GM06990 (cell line): ENCODE results near the gene GALNT14.

Experiments
- DNase-seq: peaks from one replicate; pipeline ENCODE4 v3.0.0-alpha.2; 2011; ENCODE audit not compliant: insufficient read length; ENCODE audit errors: extremely low read depth
- H3K27me3 ChIP-seq: replicated peaks from 2 replicates; pipeline ENCODE4 v1.6.0; 2011; ENCODE audit warnings: low read length; ENCODE audit not compliant: control insufficient read depth, insufficient read depth
- H3K36me3 ChIP-seq: 2 replicates; pipeline ENCODE4 v1.5.1; 2011; ENCODE audit warnings: low read length; ENCODE audit not compliant: control insufficient read depth, insufficient read depth
- H3K4me3 ChIP-seq: replicated peaks from 2 replicates; pipeline ENCODE4 v1.5.1; 2011; ENCODE audit warnings: low read depth, mild to moderate bottlenecking, control low read depth, low read length
- CTCF ChIP-seq: IDR thresholded peaks from 2 replicates; pipeline ENCODE4 v1.5.1; 2011; ENCODE audit warnings: low read length, control low read depth, mild to moderate bottlenecking, inconsistent platforms; ENCODE audit not compliant: insufficient read depth, poor library complexity, severe bottlenecking

The GALNT14 gene

DNA sequence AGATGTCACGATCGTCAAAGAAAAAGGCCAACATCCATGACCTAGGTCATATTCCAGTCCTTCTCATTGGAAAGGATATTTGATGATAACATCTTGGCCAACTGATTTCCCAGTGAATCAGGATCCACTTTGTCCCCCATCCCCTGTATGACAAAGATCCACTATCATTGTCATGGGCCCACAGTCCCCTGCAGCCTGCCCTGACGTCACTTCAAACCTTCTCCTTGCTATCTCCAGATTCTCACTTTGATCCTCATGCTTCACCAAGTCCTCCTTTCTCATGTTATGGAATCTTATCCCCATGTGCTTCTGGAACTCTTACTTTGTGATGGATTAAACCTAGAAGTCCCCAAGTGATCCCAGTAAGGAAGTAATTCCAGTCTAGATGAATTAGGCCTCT is 25.7 kb downstream of the GALNT14 start:
- H3K27me3 ChIP-seq: peaks cover 1% of the 10 kb centered on the region; the same call in 1 of the 2 replicates
- DNase-seq: no peak
- TF ChIP-seq CTCF: no peak
- no peak overlapping the region for H3K4me3 ChIP-seq
- no peaks in the 10 kb centered on the region for H3K36me3 ChIP-seq

DNA sequence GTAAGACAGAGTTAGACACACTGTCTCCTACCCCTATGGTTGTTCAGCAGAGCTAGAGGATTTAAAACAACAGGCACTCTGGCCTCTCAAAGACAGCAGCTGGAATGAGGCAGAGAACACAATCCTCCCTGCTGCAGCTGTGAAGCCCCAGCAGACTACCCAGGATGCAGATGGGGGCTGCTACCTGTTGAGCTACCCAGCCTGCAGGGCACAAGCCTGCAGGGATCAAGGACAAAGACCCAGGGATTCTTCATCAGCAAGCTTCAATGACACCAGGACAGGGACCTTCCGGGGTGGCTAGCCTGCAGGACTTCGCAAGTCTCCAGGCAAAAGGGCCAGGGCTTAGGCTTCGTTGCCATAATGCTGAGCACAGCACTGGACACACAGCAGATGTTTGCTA is 27.2 kb downstream of the GALNT14 start:
- Histone ChIP-seq H3K27me3 (peaks cover 1% of the 10 kb centered on the region; the same call in 1 of the 2 replicates), H3K36me3 (no peaks in the 10 kb centered on the region), H3K4me3 (no peak overlapping the region)
- no peak for DNase-seq
- no peak for TF ChIP-seq CTCF

DNA sequence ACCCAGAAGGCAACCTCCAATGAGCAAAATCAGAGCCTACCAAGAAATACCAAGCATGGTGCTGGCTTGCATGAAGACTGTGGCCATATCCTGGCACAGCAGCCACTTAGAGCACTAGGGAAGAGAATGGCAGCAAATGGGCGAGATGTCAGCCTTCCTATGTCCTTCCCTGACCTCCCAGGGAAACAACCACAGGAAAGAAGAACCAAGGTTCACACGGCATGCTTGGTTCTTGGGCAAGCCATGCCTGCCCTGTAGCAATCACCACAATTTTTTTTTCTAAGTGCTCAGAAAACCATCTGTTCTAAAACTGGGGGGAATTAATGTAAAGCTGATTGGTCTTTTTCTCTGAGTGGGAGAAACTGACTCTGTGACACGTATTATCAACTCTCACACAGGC is 27.8 kb downstream of the GALNT14 start:
- no peak for TF ChIP-seq CTCF
- DNase-seq: no peak
- H3K36me3 ChIP-seq: no peaks in the 10 kb centered on the region
- peaks cover 1% of the 10 kb centered on the region; the same call in 1 of the 2 replicates for H3K27me3 ChIP-seq
- no peak overlapping the region for H3K4me3 ChIP-seq

- no peak for TF ChIP-seq CTCF
- Histone ChIP-seq H3K36me3 (no peaks in the 10 kb centered on the region), H3K27me3 (peaks cover 1% of the 10 kb centered on the region; the same call in 1 of the 2 replicates), H3K4me3 (no peak overlapping the region)
- no peak for DNase-seq
Observed at GRCh38 chr2:31109633-31110192, 28.5 kb downstream of the GALNT14 start.

GRCh38 chr2:31108561-31109286 is 29.5 kb downstream of the GALNT14 start:
- TF ChIP-seq CTCF: no peak
- no peak for DNase-seq
- no peaks in the 10 kb centered on the region for H3K36me3 ChIP-seq
- H3K27me3 ChIP-seq: peaks cover 1% of the 10 kb centered on the region; the same call in 1 of the 2 replicates
- H3K4me3 ChIP-seq: no peak overlapping the region
